ENCODE results near the gene EIPR1. TPM values are rescaled to one million over a fixed set of nuclear protein-coding genes. Genes with fewer than 3 reads are reported as not detected.

The EIPR1 gene
- total RNA-seq (2014; rRNA removed; shearing (Covaris generic)): 33.7 and 46.9 TPM in 2 replicates

GRCh38 chr2:3377612-3378432, at the start of gene EIPR1:
Gene EIPR1, minus strand, starts transcription at chr2:3377818. Its CDS starts 129 bp downstream, at chr2:3377689.
- DNase-seq (ENCODE audit: low spot score): peak; percentile 93

- DNase-seq (ENCODE audit: low spot score): no peak
Observed at GRCh38 chr2:3427272-3427671, 49.7 kb upstream of the EIPR1 start.

- DNase-seq (ENCODE audit: low spot score): no peak
Observed at GRCh38 chr2:3426615-3427014, 49.0 kb upstream of the EIPR1 start.

- DNase-seq (ENCODE audit: low spot score): no peak
Observed at GRCh38 chr2:3424171-3424795, 46.7 kb upstream of the EIPR1 start.

- DNase-seq (ENCODE audit: low spot score): peak; percentile 9
Observed at GRCh38 chr2:3423492-3424170, 46.0 kb upstream of the EIPR1 start.

GRCh38 chr2:3422161-3422779, 44.7 kb upstream of the EIPR1 start:
- DNase-seq (ENCODE audit: low spot score): no peak

GRCh38 chr2:3421580-3421979, 44.0 kb upstream of the EIPR1 start:
- DNase-seq (ENCODE audit: low spot score): no peak

GRCh38 chr2:3420769-3421397, 43.3 kb upstream of the EIPR1 start:
- no peak for DNase-seq (ENCODE audit: low spot score)

- DNase-seq (ENCODE audit: low spot score): no peak
Observed at GRCh38 chr2:3420076-3420768, 42.6 kb upstream of the EIPR1 start.

GRCh38 chr2:3418766-3419404, 41.3 kb upstream of the EIPR1 start:
- DNase-seq (ENCODE audit: low spot score): no peak

GRCh38 chr2:3414133-3414860, 36.7 kb upstream of the EIPR1 start:
- no peak for DNase-seq (ENCODE audit: low spot score)

- no peak for DNase-seq (ENCODE audit: low spot score)
Observed at GRCh38 chr2:3413697-3414096, 36.1 kb upstream of the EIPR1 start.

GRCh38 chr2:3411103-3411502, 33.5 kb upstream of the EIPR1 start:
- no peak for DNase-seq (ENCODE audit: low spot score)

GRCh38 chr2:3409627-3410170, 32.1 kb upstream of the EIPR1 start:
- no peak for DNase-seq (ENCODE audit: low spot score)

- no peak for DNase-seq (ENCODE audit: low spot score)
Observed at GRCh38 chr2:3408781-3409180, 31.2 kb upstream of the EIPR1 start.

GRCh38 chr2:3406501-3406900, 28.9 kb upstream of the EIPR1 start:
- DNase-seq (ENCODE audit: low spot score): no peak

GRCh38 chr2:3405876-3406275, 28.3 kb upstream of the EIPR1 start:
- DNase-seq (ENCODE audit: low spot score): no peak

GRCh38 chr2:3405307-3405706, 27.7 kb upstream of the EIPR1 start:
- DNase-seq (ENCODE audit: low spot score): no peak

GRCh38 chr2:3404349-3404894, 26.8 kb upstream of the EIPR1 start:
- no peak for DNase-seq (ENCODE audit: low spot score)
